ENCODE data around the gene ITGAE. TPM values are rescaled to one million over a fixed set of nuclear protein-coding genes. Genes with fewer than 3 reads are reported as not detected.
"Not testable (repeated sequence)": the region's sequence is repeated elsewhere in the genome, so short reads cannot be mapped to it uniquely, and the experiment has no call there.

ITGAE gene
- total RNA-seq, 1 donor from 2014 or later: 28.3 TPM

DNA sequence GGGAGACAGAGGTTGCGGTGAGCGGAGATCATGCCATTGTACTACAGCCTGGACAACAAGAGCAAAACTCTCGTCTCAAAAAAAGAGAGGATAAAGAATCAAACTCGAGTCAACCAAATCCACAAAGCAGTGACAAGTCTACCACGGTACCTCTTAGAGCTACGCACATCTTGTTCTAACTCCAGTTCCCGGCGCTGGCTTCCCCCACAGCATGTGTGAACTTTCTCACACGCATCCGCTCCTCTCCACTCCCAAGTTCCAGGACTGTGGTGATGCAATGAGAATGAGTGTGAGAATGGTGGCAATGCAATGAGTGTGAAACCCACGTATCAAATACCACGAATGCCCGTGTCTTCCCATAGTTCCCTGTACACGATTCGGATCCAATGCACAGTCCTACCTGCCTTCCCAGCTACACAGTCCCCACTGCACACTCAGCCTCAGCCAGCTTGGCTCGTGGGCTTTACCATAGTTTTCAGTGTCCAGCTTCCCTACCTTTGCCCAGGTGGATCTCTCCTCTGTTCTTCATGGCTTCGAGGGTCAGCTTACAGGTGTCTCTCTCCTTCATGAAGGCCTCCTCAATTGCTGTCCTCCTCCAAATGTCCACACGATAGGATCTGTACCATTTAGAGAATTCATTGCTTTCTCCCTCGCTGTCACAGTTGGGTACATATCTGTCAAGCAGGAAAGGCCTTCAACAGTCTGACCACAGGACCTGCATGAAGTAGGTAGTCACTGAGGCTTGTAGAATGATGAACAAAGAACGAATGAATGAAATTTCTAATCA, 95.9 kb downstream of the ITGAE start:
- Mint-ChIP-seq H3K36me3 (ENCODE audit: low read depth) (peaks cover 3% of the 10 kb centered on the region), H3K4me3 (ENCODE audit: unreplicated experiment) (no peak overlapping the region)

DNA sequence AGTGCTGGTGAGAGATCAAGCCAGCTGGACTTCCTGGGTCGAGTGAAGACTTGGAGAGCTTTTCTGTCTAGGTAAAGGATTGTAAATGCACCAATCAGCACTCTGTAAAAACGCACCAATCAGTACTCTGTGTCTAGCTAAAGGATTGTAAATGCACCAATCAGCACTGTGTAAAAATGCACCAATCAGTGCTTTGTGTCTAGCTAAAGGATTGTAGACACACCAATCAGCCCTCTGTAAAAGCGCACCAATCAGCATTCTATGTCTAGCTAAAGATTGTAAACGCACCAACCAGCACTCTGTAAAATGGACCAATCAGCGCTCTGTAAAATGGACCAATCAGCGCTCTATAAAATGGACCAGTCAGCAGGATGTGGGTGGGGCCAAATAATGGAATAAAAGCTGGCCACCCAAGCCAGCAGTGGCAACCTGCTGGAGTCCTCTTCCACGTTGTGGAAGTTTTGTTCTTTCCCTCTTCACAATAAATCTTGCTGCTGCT, 98.9 kb downstream of the ITGAE start:
- not testable (repeated sequence) for H3K4me3 Mint-ChIP-seq (ENCODE audit: unreplicated experiment); DNase-seq (ENCODE audit: low spot score); H3K4me1 Mint-ChIP-seq (ENCODE audit: low read depth); H3K9me3 Mint-ChIP-seq (ENCODE audit: low read depth); H3K27me3 Mint-ChIP-seq (ENCODE audit: low read depth); H3K36me3 Mint-ChIP-seq (ENCODE audit: low read depth); H3K27ac Mint-ChIP-seq (ENCODE audit: unreplicated experiment)

More for the DNA sequence above, 95.9 kb downstream of the ITGAE start:
- DNase-seq (ENCODE audit: low spot score): no peak
- no peaks in the 10 kb centered on the region for H3K27me3 Mint-ChIP-seq (ENCODE audit: low read depth)
- no peaks in the 10 kb centered on the region for H3K9me3 Mint-ChIP-seq (ENCODE audit: low read depth)
- H3K27ac Mint-ChIP-seq (ENCODE audit: unreplicated experiment): no peak overlapping the region
- TF ChIP-seq CTCF (IDR thresholded peaks at IDR 0.05): no peak
- no peaks in the 10 kb centered on the region for H3K4me1 Mint-ChIP-seq (ENCODE audit: low read depth)

DNA sequence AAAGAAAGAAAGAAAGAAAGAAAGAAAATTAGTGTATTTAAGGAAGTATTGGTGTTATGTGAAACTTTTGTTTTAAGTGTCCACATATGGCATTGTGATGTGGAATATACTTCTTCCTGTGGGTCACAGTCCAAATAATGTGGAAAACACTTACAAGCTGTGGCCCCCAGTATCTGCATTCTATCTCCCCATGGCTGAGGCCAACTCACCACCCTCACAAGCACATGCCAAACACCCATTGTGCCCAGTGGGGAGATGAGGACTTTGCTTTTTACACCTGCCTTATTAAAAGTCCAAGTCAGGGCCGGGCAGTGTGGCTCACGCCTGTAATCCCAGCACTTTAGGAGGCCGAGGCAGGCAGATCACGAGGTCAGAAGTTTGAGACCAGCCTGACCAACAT, 101.0 kb downstream of the ITGAE start:
- peaks cover 3% of the 10 kb centered on the region for H3K36me3 Mint-ChIP-seq (ENCODE audit: low read depth)
- DNase-seq (ENCODE audit: low spot score): no peak
- TF ChIP-seq CTCF (IDR thresholded peaks at IDR 0.05): no peak
- H3K4me1 Mint-ChIP-seq (ENCODE audit: low read depth): peaks cover 4% of the 10 kb centered on the region
- no peak overlapping the region for H3K4me3 Mint-ChIP-seq (ENCODE audit: unreplicated experiment)
- peaks cover 10% of the 10 kb centered on the region for H3K9me3 Mint-ChIP-seq (ENCODE audit: low read depth)
- H3K27ac Mint-ChIP-seq (ENCODE audit: unreplicated experiment): no peak overlapping the region
- H3K27me3 Mint-ChIP-seq (ENCODE audit: low read depth): peaks cover 4% of the 10 kb centered on the region

GRCh38 chr17:3698139-3698538, 102.8 kb downstream of the ITGAE start:
- H3K27ac Mint-ChIP-seq (ENCODE audit: unreplicated experiment): no peak overlapping the region
- H3K27me3 Mint-ChIP-seq (ENCODE audit: low read depth): peaks cover 8% of the 10 kb centered on the region
- H3K9me3 Mint-ChIP-seq (ENCODE audit: low read depth): peaks cover 10% of the 10 kb centered on the region
- no peak for DNase-seq (ENCODE audit: low spot score)
- H3K36me3 Mint-ChIP-seq (ENCODE audit: low read depth): peaks cover 3% of the 10 kb centered on the region
- peaks cover 4% of the 10 kb centered on the region for H3K4me1 Mint-ChIP-seq (ENCODE audit: low read depth)
- no peak for TF ChIP-seq CTCF (IDR thresholded peaks at IDR 0.05)
- no peak overlapping the region for H3K4me3 Mint-ChIP-seq (ENCODE audit: unreplicated experiment)

DNA sequence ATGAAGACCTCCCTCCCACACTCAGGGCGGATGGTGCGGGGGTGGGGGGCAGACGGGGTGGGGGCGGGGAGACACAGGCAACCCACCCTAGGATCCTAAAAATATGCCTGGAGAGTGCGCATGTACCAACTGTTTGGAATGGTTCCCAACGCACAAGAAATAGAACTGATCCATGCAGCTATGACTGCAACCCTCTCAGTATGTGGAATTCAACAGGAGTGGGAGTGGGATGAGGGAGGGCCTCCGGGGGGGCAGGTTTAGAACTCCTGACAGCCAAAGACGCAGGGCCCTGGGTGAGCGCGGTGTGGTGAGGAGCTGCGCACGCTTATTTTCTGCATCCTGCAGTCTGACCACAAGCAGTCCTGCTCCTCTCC, 103.9 kb downstream of the ITGAE start:
- peaks cover 8% of the 10 kb centered on the region for H3K27me3 Mint-ChIP-seq (ENCODE audit: low read depth)
- no peaks in the 10 kb centered on the region for H3K36me3 Mint-ChIP-seq (ENCODE audit: low read depth)
- peaks cover 4% of the 10 kb centered on the region for H3K4me1 Mint-ChIP-seq (ENCODE audit: low read depth)
- peaks cover 10% of the 10 kb centered on the region for H3K9me3 Mint-ChIP-seq (ENCODE audit: low read depth)
- no peak overlapping the region for H3K27ac Mint-ChIP-seq (ENCODE audit: unreplicated experiment)
- H3K4me3 Mint-ChIP-seq (ENCODE audit: unreplicated experiment): no peak overlapping the region
- no peak for DNase-seq (ENCODE audit: low spot score)
- TF ChIP-seq CTCF (IDR thresholded peaks at IDR 0.05): no peak
